Astrocyte (in vitro differentiated cells and primary cell): ENCODE measurements around the gene AARS1. TPM values are rescaled to one million over a fixed set of nuclear protein-coding genes. Genes with fewer than 3 reads are reported as not detected.
A peak's percentile ranks its signal among the peaks of the same experiment; 100 is the strongest.
"Not testable (repeated sequence)": the region's sequence is repeated elsewhere in the genome, so short reads cannot be mapped to it uniquely, and the experiment has no call there.

Experiments
- DNase-seq: peaks from one replicate; pipeline ENCODE4 v3.0.0-alpha.2; 2010; ENCODE audit warnings: low read depth
- FAIRE-seq: peaks from 2 replicates; lab custom pipeline; 2011; peaks lifted over from hg19 to GRCh38; lab: Jason Lieb, UNC
- H2AFZ ChIP-seq: 2 replicates; pipeline ENCODE4 v1.6.0; 2012; ENCODE audit warnings: low read depth, low read length, inconsistent platforms
- H3K27ac ChIP-seq: 2 replicates; pipeline ENCODE4 v1.5.1; 2011; ENCODE audit warnings: low read depth, low read length, inconsistent platforms
- H3K27me3 ChIP-seq: 2 replicates; pipeline ENCODE4 v1.6.0; 2011; ENCODE audit warnings: low read length, inconsistent platforms; ENCODE audit not compliant: insufficient read depth
- H3K36me3 ChIP-seq: 2 replicates; pipeline ENCODE4 v1.5.1; 2011; ENCODE audit warnings: low read length, inconsistent platforms; ENCODE audit not compliant: insufficient read depth
- H3K4me1 ChIP-seq: 2 replicates; pipeline ENCODE4 v1.5.1; 2011; ENCODE audit warnings: low read length, inconsistent platforms; ENCODE audit not compliant: insufficient read depth
- H3K4me2 ChIP-seq: 2 replicates; pipeline ENCODE4 v1.6.0; 2012; ENCODE audit warnings: low read length, inconsistent platforms
- H3K4me3 ChIP-seq: 2 replicates; pipeline ENCODE4 v1.5.1; 2011; ENCODE audit warnings: low read depth, mild to moderate bottlenecking, low read length, inconsistent platforms; ENCODE audit not compliant: insufficient read depth
- H3K79me2 ChIP-seq: 2 replicates; pipeline ENCODE4 v1.6.0; 2012; ENCODE audit warnings: mild to moderate bottlenecking, low read length, inconsistent platforms; ENCODE audit not compliant: insufficient read depth
- H3K9ac ChIP-seq: 2 replicates; pipeline ENCODE4 v1.6.0; 2012; ENCODE audit warnings: mild to moderate bottlenecking, low read length, inconsistent platforms
- H3K9me3 ChIP-seq: 2 replicates; pipeline ENCODE4 v1.5.1; 2012; ENCODE audit warnings: low read depth, mild to moderate bottlenecking, low read length, inconsistent platforms; ENCODE audit not compliant: insufficient read depth
- H4K20me1 ChIP-seq: 2 replicates; pipeline ENCODE4 v1.6.0; 2012; ENCODE audit warnings: low read length, inconsistent platforms; ENCODE audit not compliant: insufficient read depth
- H3K27ac Mint-ChIP-seq: one replicate; pipeline ENCODE4 v1.8.0; 2021; ENCODE audit warnings: mild to moderate bottlenecking, mixed read lengths; ENCODE audit not compliant: unreplicated experiment
- H3K27me3 Mint-ChIP-seq: one replicate; pipeline ENCODE4 v1.8.0; 2021; ENCODE audit warnings: low read depth, mixed read lengths; ENCODE audit not compliant: unreplicated experiment
- H3K36me3 Mint-ChIP-seq: one replicate; pipeline ENCODE4 v1.8.0; 2021; ENCODE audit warnings: low read depth, mixed read lengths; ENCODE audit not compliant: unreplicated experiment
- H3K4me1 Mint-ChIP-seq: one replicate; pipeline ENCODE4 v1.8.0; 2021; ENCODE audit warnings: low read depth, mixed read lengths; ENCODE audit not compliant: unreplicated experiment
- H3K4me3 Mint-ChIP-seq: one replicate; pipeline ENCODE4 v1.8.0; 2021; ENCODE audit warnings: mild to moderate bottlenecking, moderate library complexity, mixed read lengths; ENCODE audit not compliant: unreplicated experiment
- H3K9me3 Mint-ChIP-seq: one replicate; pipeline ENCODE4 v1.8.0; 2021; ENCODE audit warnings: mild to moderate bottlenecking, mixed read lengths; ENCODE audit not compliant: unreplicated experiment
- EZH2 ChIP-seq: IDR thresholded peaks from 2 replicates; pipeline ENCODE4 v1.6.1; 2012; ENCODE audit warnings: mild to moderate bottlenecking, low read length, inconsistent platforms; ENCODE audit not compliant: insufficient read depth
- total RNA-seq: library from RNA; stranded (reverse); gene quantifications from 2 replicates; pipeline ENCODE4 v1.2.1, GENCODE V29; 2021
- TF ChIP-seq, protein P1 (sequence below): IDR thresholded peaks from 2 replicates; pipeline ENCODE4 v1.5.1; 2011; ENCODE audit warnings: low read depth, mild to moderate bottlenecking, inconsistent platforms, low read length, moderate library complexity; ENCODE audit not compliant: insufficient read depth

The AARS1 gene
- total RNA-seq, 1 donor from 2014 or later: 157 TPM

DNA sequence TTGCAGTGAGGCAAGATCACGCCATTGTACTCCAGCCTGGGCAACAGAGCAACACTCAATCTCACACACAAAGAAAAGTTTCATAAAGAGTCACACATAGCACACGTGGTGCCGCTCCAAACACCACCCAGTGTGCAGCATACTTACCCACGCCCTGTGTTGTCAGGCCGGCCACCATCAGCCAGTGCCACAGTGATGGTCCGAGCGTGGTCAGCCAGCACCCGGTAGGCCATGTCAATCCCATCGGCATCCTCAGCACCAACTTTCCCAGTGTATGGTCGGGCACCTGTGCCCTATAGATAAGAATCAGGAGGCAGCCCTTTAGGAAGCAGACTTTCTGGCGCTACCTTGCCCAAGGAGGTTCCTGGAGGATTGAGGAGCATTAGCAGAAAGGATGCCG, 19.8 kb downstream of the AARS1 start:
- TF ChIP-seq EZH2: no peak
- TF ChIP-seq, protein P1, sequence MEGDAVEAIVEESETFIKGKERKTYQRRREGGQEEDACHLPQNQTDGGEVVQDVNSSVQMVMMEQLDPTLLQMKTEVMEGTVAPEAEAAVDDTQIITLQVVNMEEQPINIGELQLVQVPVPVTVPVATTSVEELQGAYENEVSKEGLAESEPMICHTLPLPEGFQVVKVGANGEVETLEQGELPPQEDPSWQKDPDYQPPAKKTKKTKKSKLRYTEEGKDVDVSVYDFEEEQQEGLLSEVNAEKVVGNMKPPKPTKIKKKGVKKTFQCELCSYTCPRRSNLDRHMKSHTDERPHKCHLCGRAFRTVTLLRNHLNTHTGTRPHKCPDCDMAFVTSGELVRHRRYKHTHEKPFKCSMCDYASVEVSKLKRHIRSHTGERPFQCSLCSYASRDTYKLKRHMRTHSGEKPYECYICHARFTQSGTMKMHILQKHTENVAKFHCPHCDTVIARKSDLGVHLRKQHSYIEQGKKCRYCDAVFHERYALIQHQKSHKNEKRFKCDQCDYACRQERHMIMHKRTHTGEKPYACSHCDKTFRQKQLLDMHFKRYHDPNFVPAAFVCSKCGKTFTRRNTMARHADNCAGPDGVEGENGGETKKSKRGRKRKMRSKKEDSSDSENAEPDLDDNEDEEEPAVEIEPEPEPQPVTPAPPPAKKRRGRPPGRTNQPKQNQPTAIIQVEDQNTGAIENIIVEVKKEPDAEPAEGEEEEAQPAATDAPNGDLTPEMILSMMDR: no peak
- Histone ChIP-seq H3K27ac (no peak overlapping the region), H3K4me1 (no peaks in the 10 kb centered on the region), H3K4me3 (no peak overlapping the region), H2AFZ (no peak overlapping the region), H3K9me3 (no peaks in the 10 kb centered on the region), H3K79me2 (peaks cover 3% of the 10 kb centered on the region), H4K20me1 (peaks cover 47% of the 10 kb centered on the region), H3K36me3 (peaks cover 55% of the 10 kb centered on the region), H3K9ac (no peak overlapping the region), H3K4me2 (no peak overlapping the region), H3K27me3 (no peaks in the 10 kb centered on the region)
- no peak for DNase-seq
- Mint-ChIP-seq H3K4me1 (no peaks in the 10 kb centered on the region), H3K27ac (no peak overlapping the region), H3K9me3 (no peaks in the 10 kb centered on the region), H3K36me3 (peaks cover 30% of the 10 kb centered on the region), H3K27me3 (no peaks in the 10 kb centered on the region), H3K4me3 (no peak overlapping the region)
- FAIRE-seq: no peak

DNA sequence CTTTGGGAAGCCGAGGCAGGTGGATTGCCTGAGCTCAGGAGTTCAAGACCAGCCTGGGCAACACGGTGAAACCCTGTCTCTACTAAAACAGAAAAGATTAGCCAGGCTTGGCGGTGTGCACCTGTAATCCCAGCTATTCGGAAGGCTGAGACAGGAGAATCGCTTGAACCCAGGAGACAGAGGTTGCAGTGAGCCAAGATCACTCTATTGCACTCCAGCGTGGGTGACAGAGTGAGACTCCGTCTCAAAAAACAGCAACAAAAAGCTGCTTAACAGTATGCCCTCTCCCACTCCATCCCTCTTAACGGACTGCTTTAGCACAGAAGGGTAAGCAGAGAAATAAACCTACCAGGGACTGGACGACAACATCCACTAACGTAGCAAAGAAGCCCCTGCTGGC, 21.4 kb downstream of the AARS1 start:
- not testable (repeated sequence) for H3K27ac ChIP-seq, H2AFZ ChIP-seq, H3K4me1 ChIP-seq, H3K4me2 ChIP-seq, H3K4me3 Mint-ChIP-seq, H3K27ac Mint-ChIP-seq, DNase-seq, H3K79me2 ChIP-seq, H3K27me3 Mint-ChIP-seq, H3K9me3 ChIP-seq, H3K4me3 ChIP-seq, H3K4me1 Mint-ChIP-seq, H3K9me3 Mint-ChIP-seq, H3K27me3 ChIP-seq, FAIRE-seq, H3K9ac ChIP-seq
- Histone ChIP-seq H4K20me1 (peaks cover 42% of the 10 kb centered on the region), H3K36me3 (peaks cover 54% of the 10 kb centered on the region)
- peaks cover 30% of the 10 kb centered on the region for H3K36me3 Mint-ChIP-seq

DNA sequence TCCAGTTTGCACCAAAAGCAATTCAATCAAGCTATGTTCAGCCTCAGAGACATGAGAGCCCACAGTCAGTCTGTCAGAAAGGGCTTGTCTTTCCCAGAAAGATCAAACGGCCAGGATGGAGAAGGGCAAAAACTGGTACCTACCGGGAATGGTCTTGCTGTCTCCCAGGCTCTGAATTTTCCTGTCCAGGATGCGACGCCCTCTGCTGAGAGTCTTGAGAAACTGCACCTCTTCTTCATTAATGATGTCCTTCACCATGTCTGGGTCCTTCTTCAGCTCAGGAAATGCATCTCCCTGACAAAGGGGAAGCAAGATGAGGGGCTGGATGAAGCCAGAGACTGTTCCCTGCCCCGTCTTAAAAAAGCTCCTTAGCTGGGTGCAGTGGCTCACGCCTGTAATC, 21.8 kb downstream of the AARS1 start:
- no peak overlapping the region for H3K4me2 ChIP-seq
- Mint-ChIP-seq H3K4me3 (no peak overlapping the region), H3K4me1 (no peaks in the 10 kb centered on the region), H3K27me3 (no peaks in the 10 kb centered on the region), H3K36me3 (peaks cover 31% of the 10 kb centered on the region), H3K27ac (peak overlapping the region; percentile 14), H3K9me3 (no peaks in the 10 kb centered on the region)
- H3K79me2 ChIP-seq: peaks cover 3% of the 10 kb centered on the region
- no peak overlapping the region for H3K9ac ChIP-seq
- no peak overlapping the region for H2AFZ ChIP-seq
- FAIRE-seq (no peak), DNase-seq (peak; percentile 28)
- H3K27me3 ChIP-seq: no peaks in the 10 kb centered on the region
- peaks cover 38% of the 10 kb centered on the region for H4K20me1 ChIP-seq
- H3K4me1 ChIP-seq: no peaks in the 10 kb centered on the region
- H3K9me3 ChIP-seq: no peaks in the 10 kb centered on the region
- peaks cover 53% of the 10 kb centered on the region for H3K36me3 ChIP-seq
- TF ChIP-seq EZH2: no peak
- TF ChIP-seq, protein P1: peak; percentile 73
- no peak overlapping the region for H3K4me3 ChIP-seq
- no peak overlapping the region for H3K27ac ChIP-seq

DNA sequence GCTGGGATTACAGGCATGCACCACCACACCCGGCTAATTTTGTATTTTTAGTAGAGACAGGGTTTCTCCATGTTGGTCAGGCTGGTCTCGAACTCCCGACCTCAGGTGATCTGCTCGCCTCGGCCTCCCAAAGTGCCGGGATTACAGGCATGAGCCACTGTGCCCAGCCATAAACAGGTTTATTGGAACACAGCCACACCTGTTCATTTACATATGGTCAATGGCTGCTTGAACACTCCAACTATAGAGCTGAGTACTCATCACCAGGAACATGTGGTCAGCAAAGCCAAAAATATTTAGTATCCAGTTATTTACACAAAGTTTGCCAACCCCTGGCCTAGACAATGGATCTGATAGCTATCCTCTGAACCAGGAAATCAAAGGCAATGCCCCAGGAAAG, 29.4 kb downstream of the AARS1 start:
- H3K4me2 ChIP-seq, FAIRE-seq, H3K4me3 ChIP-seq, H3K9me3 ChIP-seq, H3K27ac ChIP-seq, DNase-seq, H3K4me1 ChIP-seq, H3K9me3 Mint-ChIP-seq, H3K4me1 Mint-ChIP-seq, H3K79me2 ChIP-seq, H3K9ac ChIP-seq, H3K4me3 Mint-ChIP-seq, H2AFZ ChIP-seq, H3K27me3 Mint-ChIP-seq, H3K27ac Mint-ChIP-seq, H3K27me3 ChIP-seq: not testable (repeated sequence)
- H3K36me3 ChIP-seq: peaks cover 51% of the 10 kb centered on the region
- peaks cover 31% of the 10 kb centered on the region for H4K20me1 ChIP-seq
- H3K36me3 Mint-ChIP-seq: peaks cover 34% of the 10 kb centered on the region
